Fibroblast of skin of scalp (primary cell): Measurements from ENCODE around the gene CRTC2.
"Not testable (repeated sequence)": the region's sequence is repeated elsewhere in the genome, so short reads cannot be mapped to it uniquely, and the experiment has no call there.

Experiments used
- DNase-seq: peaks from one replicate; pipeline ENCODE4 v3.0.0-alpha.2; 2013

The CRTC2 gene

GRCh38 chr1:153928245-153928644 lies 30.2 kb downstream of the CRTC2 start:
- DNase-seq: no peak

- no peak for DNase-seq
Measured at GRCh38 chr1:153926405-153926804, 32.0 kb downstream of the CRTC2 start.

- DNase-seq: peak; percentile 100
Measured at GRCh38 chr1:153922972-153923925, 35.2 kb downstream of the CRTC2 start, which contains the start of gene GATAD2B. GATAD2B (minus strand) TSS chr1:153922972; CDS start chr1:153828347, 94,625 bp downstream.

GRCh38 chr1:153922076-153922971 lies 36.1 kb downstream of the CRTC2 start:
- peak; percentile 23 for DNase-seq

- no peak for DNase-seq
Measured at GRCh38 chr1:153921803-153922075, 36.7 kb downstream of the CRTC2 start.

- no peak for DNase-seq
Measured at GRCh38 chr1:153921080-153921802, 37.2 kb downstream of the CRTC2 start.

GRCh38 chr1:153919876-153920852 lies 38.2 kb downstream of the CRTC2 start:
- DNase-seq: no peak

- no peak for DNase-seq
Measured at GRCh38 chr1:153916297-153916696, 42.1 kb downstream of the CRTC2 start.

- DNase-seq: no peak
Measured at GRCh38 chr1:153912349-153912748, 46.1 kb downstream of the CRTC2 start.

- not testable (repeated sequence) for DNase-seq
Measured at GRCh38 chr1:153910560-153910959, 47.9 kb downstream of the CRTC2 start.

- DNase-seq: no peak
Measured at GRCh38 chr1:153908071-153908470, 50.3 kb downstream of the CRTC2 start.

- no peak for DNase-seq
Measured at GRCh38 chr1:153907134-153907533, 51.3 kb downstream of the CRTC2 start.

- no peak for DNase-seq
Measured at GRCh38 chr1:153906396-153906795, 52.0 kb downstream of the CRTC2 start.

GRCh38 chr1:153905908-153906307 lies 52.5 kb downstream of the CRTC2 start:
- not testable (repeated sequence) for DNase-seq

- no peak for DNase-seq
Measured at GRCh38 chr1:153903841-153904455, 54.5 kb downstream of the CRTC2 start.

GRCh38 chr1:153899509-153899908 lies 58.9 kb downstream of the CRTC2 start:
- DNase-seq: no peak
